GM12892 (cell line): ENCODE data around the gene GTF3C5.

Experiments
- POLR2A ChIP-seq: IDR thresholded peaks from 2 replicates; pipeline ENCODE4 v1.6.1; 2011; ENCODE audit warnings: low read depth, low read length, control low read depth
- POLR2AphosphoS5 ChIP-seq: IDR thresholded peaks from 2 replicates; pipeline ENCODE4 v1.6.1; 2011; ENCODE audit warnings: low read depth, low read length, control low read depth

DNA sequence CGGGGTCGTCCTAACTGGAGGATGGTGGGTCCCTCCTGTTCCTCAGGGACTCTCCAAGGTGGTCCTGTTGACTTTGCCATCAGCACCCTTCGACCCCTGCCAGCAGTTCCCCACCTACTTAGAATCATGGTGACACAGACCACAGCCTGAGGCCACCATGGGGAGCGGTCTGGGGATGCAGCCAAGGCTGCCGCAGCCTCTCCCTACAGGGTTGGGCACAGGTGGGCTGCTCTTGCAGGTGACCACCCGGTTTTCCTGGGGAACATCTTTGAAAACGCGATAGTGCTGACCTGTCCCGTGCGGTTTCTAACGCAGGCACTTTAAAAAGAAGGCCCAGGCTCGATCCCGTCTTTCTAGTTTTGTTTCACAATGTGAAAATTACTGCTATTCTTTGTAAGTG, 18.2 kb downstream of the GTF3C5 start:
- no peak for TF ChIP-seq POLR2A
- TF ChIP-seq POLR2AphosphoS5 = no peak
